Fibroblast of gingiva (primary cell): ENCODE results near the gene AAMP.

ENCODE experiments used
- DNase-seq: peaks from one replicate; pipeline ENCODE4 v3.0.0-alpha.2; 2011; ENCODE audit warnings: low read depth

The AAMP gene

GRCh38 chr2:218260166-218260565 lies 9.8 kb downstream of the AAMP start:
- no peak for DNase-seq

GRCh38 chr2:218259099-218259961 lies 10.6 kb downstream of the AAMP start:
- DNase-seq = peak; percentile 70

GRCh38 chr2:218257390-218257981 lies 12.5 kb downstream of the AAMP start:
- DNase-seq = no peak

GRCh38 chr2:218256612-218257350 lies 13.2 kb downstream of the AAMP start:
- no peak for DNase-seq

- peak; percentile 29 for DNase-seq
These were observed 14.5 kb downstream of the AAMP start for GRCh38 chr2:218255446-218255845.

- DNase-seq = no peak
These were observed 16.7 kb downstream of the AAMP start for GRCh38 chr2:218253232-218253625.

- no peak for DNase-seq
These were observed 17.3 kb downstream of the AAMP start for GRCh38 chr2:218252509-218253231.

- no peak for DNase-seq
These were observed 20.2 kb downstream of the AAMP start for GRCh38 chr2:218249691-218250090.

GRCh38 chr2:218245214-218245613 lies 24.7 kb downstream of the AAMP start:
- no peak for DNase-seq

- DNase-seq = no peak
These were observed 25.3 kb downstream of the AAMP start for GRCh38 chr2:218244665-218245064.

- DNase-seq = no peak
These were observed 25.7 kb downstream of the AAMP start for GRCh38 chr2:218244204-218244603.

- DNase-seq = no peak
These were observed 31.1 kb downstream of the AAMP start for GRCh38 chr2:218238887-218239286.

GRCh38 chr2:218236829-218237228 lies 33.1 kb downstream of the AAMP start:
- DNase-seq = no peak

- DNase-seq = no peak
These were observed 34.9 kb downstream of the AAMP start for GRCh38 chr2:218235017-218235416.

- no peak for DNase-seq
These were observed 35.4 kb downstream of the AAMP start for GRCh38 chr2:218234521-218234920.

- no peak for DNase-seq
These were observed 36.4 kb downstream of the AAMP start for GRCh38 chr2:218233543-218233942.

GRCh38 chr2:218230882-218231281 lies 39.1 kb downstream of the AAMP start:
- no peak for DNase-seq

GRCh38 chr2:218229851-218230250 lies 40.1 kb downstream of the AAMP start:
- no peak for DNase-seq

GRCh38 chr2:218229239-218229638 lies 40.7 kb downstream of the AAMP start:
- peak; percentile 49 for DNase-seq

- no peak for DNase-seq
These were observed 41.4 kb downstream of the AAMP start for GRCh38 chr2:218228366-218229090.

- no peak for DNase-seq
These were observed 43.0 kb downstream of the AAMP start for GRCh38 chr2:218226903-218227302.

GRCh38 chr2:218224186-218224585 lies 45.8 kb downstream of the AAMP start:
- no peak for DNase-seq
